HG03108 (cell line): ENCODE measurements around the gene TMEM109.

ENCODE experiments used
- ATAC-seq: cut with Tn5 transposase; IDR thresholded peaks from one replicate; pipeline ENCODE4 v1.9.1; 2021; ENCODE audit warnings: moderate library complexity; ENCODE audit not compliant: unreplicated experiment

The TMEM109 gene

DNA sequence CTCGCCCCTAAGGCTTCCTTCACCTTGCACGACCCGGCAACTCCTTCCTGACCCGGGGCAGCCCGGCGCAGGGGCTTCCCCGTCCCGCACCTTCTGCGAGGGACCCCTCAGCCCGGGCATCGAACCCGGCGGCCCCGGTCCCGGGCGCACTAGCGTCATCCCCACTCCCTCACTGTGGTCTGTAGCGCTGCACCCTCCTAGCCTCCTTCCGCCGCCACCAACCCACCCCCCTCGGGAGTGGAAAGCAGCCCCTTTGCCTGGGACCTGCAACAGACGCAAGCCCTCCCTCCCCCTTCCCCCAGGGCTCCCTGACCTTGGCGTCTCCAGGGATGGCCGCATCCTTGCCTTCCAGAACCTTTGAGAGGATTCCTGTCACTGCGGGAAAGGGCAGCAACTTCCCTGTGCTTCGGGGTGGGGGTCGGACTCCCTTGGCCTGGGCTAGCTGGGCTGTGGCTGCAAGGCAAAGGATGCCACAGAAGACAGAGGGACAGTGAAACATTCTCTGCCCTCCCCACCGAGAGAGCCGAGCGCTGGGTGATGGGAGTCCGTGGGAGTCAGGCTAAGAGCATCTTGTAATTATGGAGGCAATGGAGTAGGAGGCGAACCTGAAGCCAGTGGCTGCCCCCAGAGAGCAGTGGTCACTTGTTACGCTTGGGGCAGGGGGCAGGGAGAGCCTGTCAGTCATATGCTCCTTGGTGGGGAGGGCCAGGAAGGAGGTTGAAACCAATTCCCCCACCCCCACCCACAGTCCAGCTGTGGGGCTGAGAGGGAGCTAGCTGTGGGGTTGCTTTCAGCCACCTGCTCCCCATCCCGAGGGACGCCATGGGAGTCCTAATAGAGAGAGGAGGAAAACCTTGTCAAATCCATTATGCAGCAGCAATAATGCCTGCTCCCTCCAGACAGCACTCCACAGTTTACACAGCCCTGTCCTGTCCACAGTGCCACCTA lies 11.2 kb downstream of the TMEM109 start:
- no peak for ATAC-seq

DNA sequence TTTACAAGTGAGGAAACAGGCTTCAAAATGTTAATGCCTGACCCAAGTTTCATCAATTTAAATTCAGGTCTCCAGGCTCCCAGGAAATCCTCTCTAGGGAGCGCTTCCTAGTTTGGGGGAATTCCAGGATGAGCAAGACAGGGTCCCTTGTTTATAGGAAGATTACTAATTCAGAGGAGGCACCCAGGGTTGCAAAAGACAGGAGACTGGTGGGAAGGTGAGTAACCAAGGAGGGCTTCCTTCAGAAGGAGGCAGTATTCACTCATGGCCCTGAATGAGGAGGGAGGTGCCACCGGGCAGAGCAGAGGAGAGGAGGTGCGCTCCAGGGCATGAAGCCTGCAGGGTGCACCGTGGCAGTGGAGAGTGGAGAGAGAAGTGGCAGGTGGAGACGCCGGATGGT lies 11.9 kb downstream of the TMEM109 start:
- ATAC-seq, result no peak

DNA sequence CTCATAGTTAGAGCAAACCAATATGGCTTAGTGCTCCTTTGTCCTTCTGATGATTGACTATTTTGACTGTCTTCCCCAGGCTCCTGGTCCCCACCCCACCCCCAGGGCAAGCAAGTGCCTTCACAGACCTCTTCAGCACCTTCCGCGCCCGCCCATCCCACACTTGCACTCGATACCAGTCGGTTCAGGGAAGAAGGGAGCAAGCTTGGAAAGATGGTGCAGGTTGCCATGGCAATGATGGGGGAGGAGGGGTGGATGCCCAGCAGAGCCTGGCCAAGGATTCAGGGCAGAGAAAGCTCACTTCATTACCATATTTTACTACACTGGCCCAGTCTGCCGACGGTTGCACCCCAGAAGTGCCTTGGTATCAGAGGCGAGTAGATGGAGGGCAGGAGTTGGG lies 12.5 kb downstream of the TMEM109 start:
- ATAC-seq, result no peak

DNA sequence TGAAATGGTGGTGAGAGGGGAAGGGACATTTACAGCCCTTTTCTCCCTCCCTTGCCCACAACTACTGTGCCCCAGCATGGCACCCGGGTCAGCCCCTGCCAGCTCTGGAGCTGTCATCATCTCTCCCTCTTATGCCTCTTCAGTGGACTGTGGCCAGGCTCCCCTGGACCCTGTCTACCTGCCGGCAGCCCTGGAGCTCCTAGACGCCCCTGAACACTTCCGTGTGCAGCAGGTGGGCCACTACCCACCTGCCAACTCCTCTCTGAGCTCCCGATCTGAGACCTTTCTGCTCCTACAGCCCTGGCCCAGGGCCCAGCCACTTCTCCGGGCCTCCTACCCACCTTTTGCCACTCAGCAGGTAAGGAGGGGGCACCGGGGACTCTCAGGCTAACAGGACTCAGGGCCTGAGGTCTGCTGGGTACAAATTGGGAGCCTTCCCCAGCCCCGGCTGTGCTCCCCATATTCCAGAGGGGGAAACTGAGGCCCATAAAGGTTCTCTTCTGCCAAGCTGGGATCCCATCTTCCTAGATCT lies 13.2 kb downstream of the TMEM109 start:
- no peak for ATAC-seq

DNA sequence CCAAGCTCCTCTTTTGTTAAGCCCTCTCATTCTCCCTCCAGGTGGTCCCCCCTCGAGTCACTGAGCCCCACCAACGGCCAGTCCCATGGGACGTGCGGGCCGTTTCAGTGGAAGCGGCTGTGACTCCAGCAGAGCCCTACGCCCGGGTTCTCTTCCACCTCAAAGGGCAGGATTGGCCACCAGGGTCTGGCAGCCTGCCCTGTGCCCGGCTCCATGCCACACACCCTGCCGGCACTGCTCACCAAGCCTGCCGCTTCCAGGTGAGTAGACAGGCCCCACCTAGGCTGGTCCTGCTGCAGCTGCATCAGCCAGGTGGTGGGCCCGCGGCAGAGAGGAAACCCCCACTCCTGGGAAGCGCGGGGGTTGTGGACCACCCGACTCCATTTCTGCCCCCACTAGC lies 13.6 kb downstream of the TMEM109 start:
- no peak for ATAC-seq

DNA sequence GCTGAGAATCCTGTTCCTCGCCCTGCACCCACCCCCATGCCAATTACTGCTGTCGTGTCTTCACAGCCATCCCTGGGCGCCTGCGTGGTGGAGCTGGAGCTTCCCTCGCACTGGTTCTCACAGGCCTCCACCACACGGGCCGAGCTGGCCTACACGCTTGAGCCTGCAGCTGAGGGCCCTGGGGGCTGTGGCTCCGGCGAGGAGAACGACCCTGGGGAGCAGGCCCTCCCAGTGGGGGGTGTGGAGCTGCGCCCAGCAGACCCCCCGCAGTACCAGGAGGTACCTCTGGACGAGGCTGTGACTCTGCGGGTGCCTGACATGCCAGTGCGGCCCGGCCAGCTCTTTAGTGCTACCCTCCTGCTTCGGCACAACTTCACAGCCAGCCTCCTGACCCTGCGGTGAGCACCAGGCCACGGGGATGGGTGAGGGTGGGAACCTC lies 14.6 kb downstream of the TMEM109 start:
- no peak for ATAC-seq

GRCh38 chr11:60929764-60930163 lies 15.8 kb downstream of the TMEM109 start:
- no peak for ATAC-seq

- no peak for ATAC-seq
These were observed 16.4 kb downstream of the TMEM109 start for GRCh38 chr11:60930394-60930793.

DNA sequence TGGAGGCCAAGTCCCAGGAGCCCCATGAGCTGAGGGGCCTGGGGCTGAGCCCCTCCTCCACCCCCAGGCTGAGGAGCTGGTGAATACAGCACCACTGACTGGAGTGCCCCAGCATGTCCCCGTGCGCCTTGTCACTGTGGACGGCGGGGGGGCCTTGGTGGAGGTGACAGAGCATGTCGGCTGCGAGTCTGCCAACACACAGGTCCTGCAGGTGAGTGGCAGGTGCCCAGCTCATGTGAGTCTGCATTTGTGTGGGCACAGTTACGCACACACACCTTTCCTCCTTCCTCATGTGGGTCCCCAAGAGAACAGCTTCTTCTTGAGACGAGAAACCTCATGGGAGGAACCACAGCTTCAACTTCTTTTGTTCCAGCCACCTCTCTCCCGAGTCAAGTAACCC lies 18.0 kb downstream of the TMEM109 start:
- ATAC-seq, result no peak

GRCh38 chr11:60932605-60933356 lies 18.8 kb downstream of the TMEM109 start:
- ATAC-seq, result no peak

GRCh38 chr11:60933416-60934123 lies 19.6 kb downstream of the TMEM109 start:
- no peak for ATAC-seq

GRCh38 chr11:60934124-60934789 lies 20.3 kb downstream of the TMEM109 start:
- no peak for ATAC-seq

DNA sequence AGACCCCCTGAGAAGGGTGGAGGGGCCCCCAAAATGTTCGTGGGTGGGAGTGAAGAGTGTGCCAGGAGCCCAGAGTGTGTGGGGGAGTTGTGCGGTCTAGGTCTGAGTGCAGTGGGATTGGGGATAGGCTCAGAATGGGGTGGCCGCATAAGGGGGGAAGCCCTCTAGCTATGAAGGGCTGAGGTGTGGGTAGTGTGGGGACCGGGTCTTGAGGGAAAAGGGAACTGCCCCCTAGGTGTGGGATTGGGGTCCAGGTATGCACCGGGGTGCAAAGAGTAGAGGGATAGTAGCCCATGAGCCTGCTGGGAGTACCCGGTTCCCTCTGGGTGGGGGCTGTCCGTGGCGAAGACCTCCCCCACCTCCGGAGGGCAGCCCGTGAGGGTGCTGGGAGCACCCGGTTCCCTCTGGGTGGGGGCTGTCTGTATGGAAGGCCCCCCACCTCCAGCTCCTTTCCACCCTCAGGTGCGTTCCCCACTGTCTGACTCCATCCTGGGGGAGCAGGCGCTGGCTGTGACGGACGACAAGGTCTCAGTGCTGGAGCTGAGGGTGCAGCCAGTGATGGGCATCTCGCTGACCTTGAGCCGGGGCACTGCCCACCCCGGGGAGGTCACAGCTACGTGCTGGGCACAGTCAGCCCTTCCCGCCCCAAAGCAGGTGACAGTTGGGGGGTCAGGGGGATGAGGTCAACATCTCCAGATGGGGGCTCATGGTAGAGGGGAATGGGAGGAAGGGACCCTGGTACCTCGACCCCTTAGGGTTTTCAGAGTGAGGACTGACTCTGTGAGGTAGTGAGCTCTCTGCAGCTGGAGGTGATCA lies 21.0 kb downstream of the TMEM109 start:
- no peak for ATAC-seq

- ATAC-seq, result no peak
These were observed 21.9 kb downstream of the TMEM109 start for GRCh38 chr11:60935676-60936442.

DNA sequence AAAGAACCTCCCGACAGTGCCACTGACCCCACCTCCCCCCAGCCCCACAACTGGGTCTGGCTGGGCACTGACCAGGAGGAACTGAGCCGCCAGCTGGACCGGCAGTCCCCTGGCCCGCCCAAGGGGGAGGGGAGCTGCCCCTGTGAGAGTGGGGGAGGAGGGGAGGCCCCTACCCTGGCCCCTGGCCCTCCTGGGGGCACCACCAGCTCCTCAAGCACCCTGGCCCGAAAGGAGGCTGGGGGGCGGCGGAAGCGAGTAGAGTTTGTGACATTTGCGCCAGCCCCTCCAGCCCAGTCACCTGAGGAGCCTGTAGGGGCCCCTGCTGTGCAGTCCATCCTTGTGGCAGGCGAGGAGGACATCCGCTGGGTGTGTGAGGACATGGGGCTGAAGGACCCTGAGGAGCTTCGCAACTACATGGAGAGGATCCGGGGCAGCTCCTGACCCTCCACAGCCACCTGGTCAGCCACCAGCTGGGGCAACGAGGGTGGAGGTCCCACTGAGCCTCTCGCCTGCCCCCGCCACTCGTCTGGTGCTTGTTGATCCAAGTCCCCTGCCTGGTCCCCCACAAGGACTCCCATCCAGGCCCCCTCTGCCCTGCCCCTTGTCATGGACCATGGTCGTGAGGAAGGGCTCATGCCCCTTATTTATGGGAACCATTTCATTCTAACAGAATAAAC lies 22.6 kb downstream of the TMEM109 start:
- no peak for ATAC-seq

DNA sequence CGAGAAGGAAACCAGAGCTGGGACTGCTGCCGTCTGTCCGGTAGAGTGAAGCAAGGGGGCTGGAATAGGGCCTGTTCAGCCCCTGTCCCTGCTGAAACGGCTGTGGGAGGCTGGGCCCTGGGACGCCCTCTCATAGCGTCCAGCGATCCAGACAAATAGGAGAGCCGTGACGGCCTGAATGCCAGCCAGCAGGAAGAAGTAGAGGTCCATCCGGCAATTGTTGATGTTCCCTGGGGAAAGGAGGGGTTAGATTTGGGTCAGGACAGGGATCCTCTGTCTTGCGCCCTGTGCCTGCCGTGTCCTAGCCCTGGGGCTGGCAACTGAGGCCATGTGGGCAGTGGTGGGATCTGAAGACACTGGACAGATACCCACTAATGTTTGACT lies 23.2 kb downstream of the TMEM109 start:
- ATAC-seq, result no peak

- ATAC-seq, result no peak
These were observed 23.9 kb downstream of the TMEM109 start for GRCh38 chr11:60937811-60938210.

DNA sequence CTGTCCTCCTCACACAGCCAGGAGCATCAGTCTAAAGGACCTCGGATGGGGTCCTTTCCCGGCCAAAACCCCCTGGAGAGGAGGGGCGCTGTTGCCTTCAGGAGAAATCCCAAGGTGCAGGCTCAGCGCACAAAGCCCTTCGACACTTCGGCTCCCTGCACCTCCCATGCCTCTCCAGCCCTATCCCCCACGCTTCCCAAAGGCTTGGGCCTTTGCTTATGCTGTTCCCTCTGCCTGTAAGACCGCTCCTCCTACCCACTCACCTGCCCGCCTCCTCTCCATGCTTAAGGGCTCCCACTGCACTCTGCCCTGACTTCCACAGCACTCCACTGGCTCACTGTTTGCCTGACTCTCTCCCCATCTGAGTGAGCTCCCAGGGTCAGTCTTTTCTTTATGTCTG lies 24.5 kb downstream of the TMEM109 start:
- ATAC-seq, result no peak
